B cell (primary cell): Measurements from ENCODE around the gene CTNNA3.

Experiments used
- EZH2 ChIP-seq: IDR thresholded peaks from 2 replicates; pipeline ENCODE4 v1.6.1; 2012; ENCODE audit warnings: borderline replicate concordance, low read depth, mild to moderate bottlenecking, moderate library complexity, low read length; ENCODE audit not compliant: insufficient read depth, poor library complexity, severe bottlenecking
- TF ChIP-seq, protein P1 (sequence below): fragments of 200-600 bp; IDR thresholded peaks from one replicate; pipeline ENCODE4 v1.8.0; 2022; ENCODE audit warnings: antibody characterized with exemption, mild to moderate bottlenecking

- TF ChIP-seq, protein P1, sequence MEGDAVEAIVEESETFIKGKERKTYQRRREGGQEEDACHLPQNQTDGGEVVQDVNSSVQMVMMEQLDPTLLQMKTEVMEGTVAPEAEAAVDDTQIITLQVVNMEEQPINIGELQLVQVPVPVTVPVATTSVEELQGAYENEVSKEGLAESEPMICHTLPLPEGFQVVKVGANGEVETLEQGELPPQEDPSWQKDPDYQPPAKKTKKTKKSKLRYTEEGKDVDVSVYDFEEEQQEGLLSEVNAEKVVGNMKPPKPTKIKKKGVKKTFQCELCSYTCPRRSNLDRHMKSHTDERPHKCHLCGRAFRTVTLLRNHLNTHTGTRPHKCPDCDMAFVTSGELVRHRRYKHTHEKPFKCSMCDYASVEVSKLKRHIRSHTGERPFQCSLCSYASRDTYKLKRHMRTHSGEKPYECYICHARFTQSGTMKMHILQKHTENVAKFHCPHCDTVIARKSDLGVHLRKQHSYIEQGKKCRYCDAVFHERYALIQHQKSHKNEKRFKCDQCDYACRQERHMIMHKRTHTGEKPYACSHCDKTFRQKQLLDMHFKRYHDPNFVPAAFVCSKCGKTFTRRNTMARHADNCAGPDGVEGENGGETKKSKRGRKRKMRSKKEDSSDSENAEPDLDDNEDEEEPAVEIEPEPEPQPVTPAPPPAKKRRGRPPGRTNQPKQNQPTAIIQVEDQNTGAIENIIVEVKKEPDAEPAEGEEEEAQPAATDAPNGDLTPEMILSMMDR = no peak
- no peak for TF ChIP-seq EZH2
Measured at GRCh38 chr10:67665491-67665890, 30.5 kb downstream of the CTNNA3 start.
